ENCODE results near the gene SAMD14. TPM values are rescaled to one million over a fixed set of nuclear protein-coding genes. Genes with fewer than 3 reads are reported as not detected.

SAMD14 gene
- polyA plus RNA-seq, 2 of the 4 experiments (the other 2 are of a cell fraction) = 0.12 to 0.75 TPM

GRCh38 chr17:50099003-50099402, 31.0 kb downstream of the SAMD14 start:
- 74% methylated on average over 5 of the region's 5 CpGs for WGBS (ENCODE audit: missing lambda C conversion rate)
- Histone ChIP-seq H3K4me3 (no peak overlapping the region), H3K27ac (no peak overlapping the region), H3K9me3 (no peaks in the 10 kb centered on the region), H3K4me1 (peaks cover 37% of the 10 kb centered on the region), H3K4me2 (no peak overlapping the region)
- ATAC-seq = no peak
- no peak for FAIRE-seq
- TF ChIP-seq KDM1A (IDR thresholded peaks at IDR 0.05; ENCODE audit: low read depth) = no peak
- no peak for TF ChIP-seq JUNB (IDR thresholded peaks at IDR 0.05)
- no peak for TF ChIP-seq EHF (CRISPR knock-in tag; IDR thresholded peaks at IDR 0.05)
- ChIA-PET CTCF (interaction anchor here (0.7 to 30.9 kb wide), 9 partner anchors 12 to 101 kb away, joined by 3 to 1356 read pairs (median 12); partner anchors contain the start of genes ITGA3, PPP1R9B and SAMD14), POLR2A (no interaction called here)
- DNase-seq (ENCODE audit: low read depth in 1 of 2, low spot score in 1 of 2) = no peak

- H3K4me2 ChIP-seq = no peak overlapping the region
- no peak overlapping the region for H3K27ac ChIP-seq
- no peak for FAIRE-seq
- no peak overlapping the region for H3K4me3 ChIP-seq
- WGBS (ENCODE audit: missing lambda C conversion rate) = 76% methylated on average over 4 of the region's 4 CpGs
- ATAC-seq = no peak
- peaks cover 42% of the 10 kb centered on the region for H3K4me1 ChIP-seq
- no peaks in the 10 kb centered on the region for H3K9me3 ChIP-seq
- CTCF ChIA-PET = interaction anchor here (1.1 to 30.9 kb wide), 9 partner anchors 11 to 103 kb away, joined by 3 to 1356 read pairs (median 13); partner anchors contain the start of genes COL1A1, ITGA3, PPP1R9B and SAMD14
- DNase-seq (ENCODE audit: low read depth in 1 of 2, low spot score in 1 of 2) = no peak
- TF ChIP-seq BHLHE40 (IDR thresholded peaks at IDR 0.05; ENCODE audit: low read depth, low read length) (no peak), ATOH8 (CRISPR knock-in tag; IDR thresholded peaks at IDR 0.05; ENCODE audit: low read depth) (no peak), EP300 (IDR thresholded peaks at IDR 0.05) (no peak), NFE2L2 (conservative IDR thresholded peaks at IDR 0.05; ENCODE audit: low read length) (no peak), KDM5A (IDR thresholded peaks at IDR 0.05) (no peak), KDM1A (IDR thresholded peaks at IDR 0.05; ENCODE audit: low read depth) (no peak), TFCP2L1 (CRISPR knock-in tag; IDR thresholded peaks at IDR 0.05) (no peak), SMC3 (IDR thresholded peaks at IDR 0.05) (no peak), POLR2A (IDR thresholded peaks at IDR 0.05; ENCODE audit: low read length) (no peak), MAFK (IDR thresholded peaks at IDR 0.05; ENCODE audit: partially characterized antibody) (no peak)
- POLR2A ChIA-PET = no interaction called here
These were observed 31.4 kb downstream of the SAMD14 start for GRCh38 chr17:50098583-50098982.

- FAIRE-seq = no peak
- no peak for DNase-seq (ENCODE audit: low read depth in 1 of 2, low spot score in 1 of 2)
- CTCF ChIA-PET = interaction anchor here (1.1 to 30.9 kb wide), 9 partner anchors 11 to 199 kb away, joined by 4 to 1356 read pairs (median 36); partner anchors contain the start of genes COL1A1, ITGA3, PPP1R9B and SAMD14
- WGBS (ENCODE audit: missing lambda C conversion rate) = 84% methylated on average over 4 of the region's 4 CpGs
- Histone ChIP-seq H3K4me2 (no peak overlapping the region), H3K9me3 (no peaks in the 10 kb centered on the region), H3K4me1 (peaks cover 46% of the 10 kb centered on the region), H3K27ac (no peak overlapping the region), H3K4me3 (no peak overlapping the region)
- ATAC-seq = no peak
- TF ChIP-seq TFCP2L1 (CRISPR knock-in tag; IDR thresholded peaks at IDR 0.05) (no peak), FOXS1 (CRISPR knock-in tag; IDR thresholded peaks at IDR 0.05) (no peak), E2F6 (IDR thresholded peaks at IDR 0.05; ENCODE audit: borderline replicate concordance, low read depth) (no peak), RNF2 (IDR thresholded peaks at IDR 0.05; ENCODE audit: borderline replicate concordance, low read depth) (no peak), PBX3 (IDR thresholded peaks at IDR 0.05) (no peak), BCL3 (IDR thresholded peaks at IDR 0.05) (no peak), RCOR1 (IDR thresholded peaks at IDR 0.05; ENCODE audit: low read depth, low read length) (no peak), MAFK (IDR thresholded peaks at IDR 0.05; ENCODE audit: partially characterized antibody) (no peak), PHF8 (IDR thresholded peaks at IDR 0.05; ENCODE audit: borderline replicate concordance, low read depth) (no peak), HES2 (IDR thresholded peaks at IDR 0.05) (no peak), CBX2 (IDR thresholded peaks at IDR 0.05; ENCODE audit: borderline replicate concordance, low read depth) (no peak)
- POLR2A ChIA-PET = no interaction called here
These were observed 32.0 kb downstream of the SAMD14 start for GRCh38 chr17:50097926-50098325.

Data from A549 (cell line).